Measurements from ENCODE around the gene SERAC1.

GRCh38 chr6:158111987-158112386 is 56.1 kb downstream of the SERAC1 start:
- TF ChIP-seq EZH2 (IDR thresholded peaks at IDR 0.05) (no peak), POLR2AphosphoS5 (IDR thresholded peaks at IDR 0.05; ENCODE audit: borderline replicate concordance, low read depth, low read length) (no peak)
